Muscle of back (tissue), 11 donors: ENCODE results near the gene SH3PXD2A. TPM values are rescaled to one million over a fixed set of nuclear protein-coding genes. Genes with fewer than 3 reads are reported as not detected.

Experiments used
- DNase-seq, 3 donors: peaks; one replicate each; pipeline versions ENCODE4 v3.0.0 to v3.0.0-alpha.2; 2013
- polyA plus RNA-seq, 10 donors: library from polyadenylated mRNA; unstranded; fragments of 120-200 nt; gene quantifications; one replicate each; pipeline ENCODE4 v1.2.1, GENCODE V29; 2013; ENCODE audit not compliant: insufficient read length in 10 of 10

SH3PXD2A gene
- polyA plus RNA-seq, 10 donors, result 72.3 to 88.0 (median 76.6) TPM

GRCh38 chr10:103710490-103710889 lies 144.9 kb downstream of the SH3PXD2A start:
- no peak for DNase-seq

- DNase-seq, result no peak
These were observed 145.9 kb downstream of the SH3PXD2A start for GRCh38 chr10:103709341-103709920.

GRCh38 chr10:103708627-103709288 lies 146.6 kb downstream of the SH3PXD2A start:
- DNase-seq, result no peak

- DNase-seq, result no peak
These were observed 147.3 kb downstream of the SH3PXD2A start for GRCh38 chr10:103707956-103708626.

GRCh38 chr10:103706762-103707161 lies 148.6 kb downstream of the SH3PXD2A start:
- DNase-seq, result no peak

- DNase-seq, result no peak
These were observed 149.3 kb downstream of the SH3PXD2A start for GRCh38 chr10:103706047-103706446.

GRCh38 chr10:103703941-103704919 lies 151.1 kb downstream of the SH3PXD2A start:
- DNase-seq, result no peak

- no peak for DNase-seq
These were observed 153.8 kb downstream of the SH3PXD2A start for GRCh38 chr10:103701380-103702222.

- no peak for DNase-seq
These were observed 155.0 kb downstream of the SH3PXD2A start for GRCh38 chr10:103700436-103700715.

- DNase-seq, result no peak
These were observed 155.6 kb downstream of the SH3PXD2A start for GRCh38 chr10:103699611-103700435.

- no peak for DNase-seq
These were observed 157.1 kb downstream of the SH3PXD2A start for GRCh38 chr10:103698266-103698665.

GRCh38 chr10:103697787-103698186 lies 157.6 kb downstream of the SH3PXD2A start:
- DNase-seq, result no peak

GRCh38 chr10:103696411-103697145 lies 158.8 kb downstream of the SH3PXD2A start:
- peak in 2 of 3 donors; percentile 76 to 80 for DNase-seq

GRCh38 chr10:103696094-103696410 lies 159.3 kb downstream of the SH3PXD2A start:
- no peak for DNase-seq

- DNase-seq, result no peak
These were observed 159.8 kb downstream of the SH3PXD2A start for GRCh38 chr10:103695584-103696005.

- DNase-seq, result no peak
These were observed 161.6 kb downstream of the SH3PXD2A start for GRCh38 chr10:103693812-103694205.

- peak in 1 of 3 donors; percentile 68 for DNase-seq
These were observed 162.2 kb downstream of the SH3PXD2A start for GRCh38 chr10:103692952-103693811.

- no peak for DNase-seq
These were observed 162.9 kb downstream of the SH3PXD2A start for GRCh38 chr10:103692436-103692951.
